ENCODE results near the gene NXPE3. TPM values are rescaled to one million over a fixed set of nuclear protein-coding genes. Genes with fewer than 3 reads are reported as not detected.

NXPE3 gene
- total and polyA plus RNA-seq, 10 of the 15 experiments (the other 5 are each of a cell fraction or from before 2014, with no cell fraction given), result 2.0 to 8.7 (median 5.2) TPM

- no peak for ATAC-seq
- H3K9ac ChIP-seq (ENCODE audit: control insufficient read depth, insufficient read depth, low read length), result no peak overlapping the region
- TF ChIP-seq RCOR1 (conservative IDR thresholded peaks at IDR 0.05; ENCODE audit: low read depth, low read length), result no peak
- TF ChIP-seq MXI1 (IDR thresholded peaks at IDR 0.05; ENCODE audit: low read depth, low read length), result no peak
- no peak for TF ChIP-seq YY1 (IDR thresholded peaks at IDR 0.05; ENCODE audit: low read depth, low read length)
- no peak for TF ChIP-seq RELA (IDR thresholded peaks at IDR 0.05; ENCODE audit: borderline replicate concordance, partially characterized antibody)
- TF ChIP-seq FOXM1 (IDR thresholded peaks at IDR 0.05; ENCODE audit: low read depth, low read length), result no peak
- no peak for TF ChIP-seq CHD4 (IDR thresholded peaks at IDR 0.05)
- no peak for TF ChIP-seq RFX5 (IDR thresholded peaks at IDR 0.05; ENCODE audit: low read depth, low read length)
- no peak for TF ChIP-seq ZBTB4 (CRISPR knock-in tag; IDR thresholded peaks at IDR 0.05)
- no peak for TF ChIP-seq HCFC1 (IDR thresholded peaks at IDR 0.05; ENCODE audit: low read length)
- TF ChIP-seq ELK1 (IDR thresholded peaks at IDR 0.05; ENCODE audit: low read depth, low read length), result no peak
- ChIA-PET CTCF (interaction anchor here (0.5 to 15.9 kb wide), 42 partner anchors 9 to 966 kb away, joined by 3 to 1057 read pairs (median 5); partner anchors contain the start of genes CEP97 and ZBTB11), POLR2A (no interaction called here), RAD21 (ENCODE audit: unreplicated experiment) (interaction anchor here (1.0 to 15.9 kb wide), 9 partner anchors 10 to 735 kb away, joined by 3 to 659 read pairs (median 5); partner anchors contain the start of gene NXPE3), SMC1A (ENCODE audit: uncharacterized antibody, unreplicated experiment) (interaction anchor here (0.7 to 19.7 kb wide), 31 partner anchors 9 to 876 kb away, joined by 3 to 949 read pairs (median 4); partner anchors contain the start of genes CEP97, NXPE3 and RPL24)
- DNase-seq (ENCODE audit: low read depth, low spot score), result no peak
- 75% methylated on average over 2 of the region's 2 CpGs for WGBS (ENCODE audit: insufficient coverage, insufficient replicate concordance, low lambda C conversion rate, missing lambda C conversion rate)
- H3K36me3 ChIP-seq (ENCODE audit: control insufficient read depth in 2 of 2, insufficient read depth in 2 of 2, low read length in 1 of 2), result no peaks in the 10 kb centered on the region; a peak in 2 of 4 replicates
- intact Hi-C loops (cut with micrococcal nuclease; ENCODE audit: unreplicated experiment), result loop anchor here (10.0 kb wide), 1 partner anchor 873 kb away; no protein-coding TSS in a partner anchor
- H3K79me2 ChIP-seq (ENCODE audit: control insufficient read depth, insufficient read depth, low read length), result no peaks in the 10 kb centered on the region
- no peak overlapping the region for H3K4me2 ChIP-seq (ENCODE audit: control insufficient read depth, insufficient read depth)
- no peak for FAIRE-seq
- no peaks in the 10 kb centered on the region for H4K20me1 ChIP-seq (ENCODE audit: control insufficient read depth, insufficient read depth)
- H2AFZ ChIP-seq (ENCODE audit: control insufficient read depth, low read depth, low read length), result no peak overlapping the region
- H3K27me3 ChIP-seq (replicated peaks in 1 of 2; ENCODE audit: control insufficient read depth in 2 of 2, insufficient read depth in 2 of 2, low read length in 1 of 2), result no peaks in the 10 kb centered on the region
- no peak overlapping the region for H3K27ac ChIP-seq (ENCODE audit: control insufficient read depth, insufficient read depth)
- peaks cover 4% of the 10 kb centered on the region for H3K4me1 ChIP-seq (ENCODE audit: control insufficient read depth, insufficient read depth, low read length)
- H3K4me3 ChIP-seq, result no peak overlapping the region
- in situ Hi-C loops (cut with MboI), result no loop called here
- no TSS peak for BruUV-seq (replicated peaks)
- H3K9me3 ChIP-seq (replicated peaks; ENCODE audit: control insufficient read depth, insufficient read depth, low read length), result no peaks in the 10 kb centered on the region; the same call in 2 of the 3 replicates
These were observed 23.2 kb downstream of the NXPE3 start for GRCh38 chr3:101802179-101802578.
